IMR-90 (cell line): ENCODE results near the gene MAPRE2.

Source experiments
- BHLHE40 ChIP-seq: fragments of 150-350 bp; IDR thresholded peaks from 2 replicates; pipeline ENCODE4 v1.6.1; 2016; ENCODE audit warnings: mild to moderate bottlenecking, low read depth, low read length
- CEBPB ChIP-seq: IDR thresholded peaks from 2 replicates; pipeline ENCODE4 v1.6.1; 2012; ENCODE audit warnings: low read depth, low read length, improper control_type of control experiment
- FOS ChIP-seq: fragments of 150-350 bp; IDR thresholded peaks from 2 replicates; pipeline ENCODE4 v1.6.1; 2016; ENCODE audit warnings: low read depth, low read length
- MAFK ChIP-seq: IDR thresholded peaks from 2 replicates; pipeline ENCODE4 v1.6.1; 2012; ENCODE audit warnings: low read depth, low read length, improper control_type of control experiment
- MAZ ChIP-seq: IDR thresholded peaks from 2 replicates; pipeline ENCODE4 v1.6.1; 2012; ENCODE audit warnings: low read depth, mild to moderate bottlenecking, low read length, improper control_type of control experiment, moderate library complexity, borderline replicate concordance
- MXI1 ChIP-seq: IDR thresholded peaks from 2 replicates; pipeline ENCODE4 v1.6.1; 2012; ENCODE audit warnings: low read depth, mild to moderate bottlenecking, low read length, moderate library complexity, borderline replicate concordance
- NFE2L2 ChIP-seq: fragments of 150-350 bp; IDR thresholded peaks from 2 replicates; pipeline ENCODE4 v1.6.1; 2016; ENCODE audit warnings: low read depth, mild to moderate bottlenecking, low read length
- POLR2A ChIP-seq: IDR thresholded peaks from 2 replicates; pipeline ENCODE4 v1.6.1; 2012; ENCODE audit warnings: mild to moderate bottlenecking, low read depth, low read length
- RAD21 ChIP-seq: IDR thresholded peaks from 2 replicates; pipeline ENCODE4 v1.6.1; 2012; ENCODE audit warnings: low read length, improper control_type of control experiment
- RCOR1 ChIP-seq: IDR thresholded peaks from 2 replicates; pipeline ENCODE4 v1.6.1; 2012; ENCODE audit warnings: mild to moderate bottlenecking, low read length, improper control_type of control experiment; ENCODE audit not compliant: insufficient replicate concordance
- RFX5 ChIP-seq: IDR thresholded peaks from 2 replicates; pipeline ENCODE4 v1.8.0; 2012; ENCODE audit warnings: low read depth, mild to moderate bottlenecking, low read length, moderate library complexity
- SMC3 ChIP-seq: fragments of 150-350 bp; IDR thresholded peaks from 2 replicates; pipeline ENCODE4 v1.6.1; 2016; ENCODE audit warnings: low read depth, mild to moderate bottlenecking, antibody characterized with exemption, low read length, moderate library complexity
- TF ChIP-seq, protein P1 (sequence below): conservative IDR thresholded peaks from 2 replicates; pipeline ENCODE4 v1.5.1; 2012; ENCODE audit warnings: mild to moderate bottlenecking, low read depth, low read length, improper control_type of control experiment
- TF ChIP-seq, protein P2 (sequence below): fragments of 150-350 bp; IDR thresholded peaks from 2 replicates; pipeline ENCODE4 v1.6.1; 2017; ENCODE audit warnings: mild to moderate bottlenecking, antibody characterized with exemption, low read length, low read depth

DNA sequence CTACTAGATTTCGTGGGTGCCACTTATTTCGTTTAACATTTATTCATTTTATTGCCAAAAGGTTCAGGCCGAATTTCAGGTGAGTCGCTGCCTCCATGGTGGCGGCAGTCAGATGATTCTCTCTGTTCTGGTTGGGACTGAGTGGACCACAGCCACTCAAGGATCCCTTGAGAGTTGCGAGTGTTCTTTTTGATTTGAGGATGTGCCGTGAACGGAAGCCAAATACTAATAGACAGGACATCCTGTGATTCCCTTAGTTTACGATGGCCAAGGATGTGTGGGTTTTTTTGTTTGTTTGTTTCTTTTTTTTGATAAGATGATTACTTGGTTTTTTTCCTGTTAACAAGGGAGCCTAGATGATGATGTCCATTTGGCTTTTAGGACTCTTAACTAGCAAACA, 13.2 kb downstream of the MAPRE2 start:
- TF ChIP-seq, protein P1, sequence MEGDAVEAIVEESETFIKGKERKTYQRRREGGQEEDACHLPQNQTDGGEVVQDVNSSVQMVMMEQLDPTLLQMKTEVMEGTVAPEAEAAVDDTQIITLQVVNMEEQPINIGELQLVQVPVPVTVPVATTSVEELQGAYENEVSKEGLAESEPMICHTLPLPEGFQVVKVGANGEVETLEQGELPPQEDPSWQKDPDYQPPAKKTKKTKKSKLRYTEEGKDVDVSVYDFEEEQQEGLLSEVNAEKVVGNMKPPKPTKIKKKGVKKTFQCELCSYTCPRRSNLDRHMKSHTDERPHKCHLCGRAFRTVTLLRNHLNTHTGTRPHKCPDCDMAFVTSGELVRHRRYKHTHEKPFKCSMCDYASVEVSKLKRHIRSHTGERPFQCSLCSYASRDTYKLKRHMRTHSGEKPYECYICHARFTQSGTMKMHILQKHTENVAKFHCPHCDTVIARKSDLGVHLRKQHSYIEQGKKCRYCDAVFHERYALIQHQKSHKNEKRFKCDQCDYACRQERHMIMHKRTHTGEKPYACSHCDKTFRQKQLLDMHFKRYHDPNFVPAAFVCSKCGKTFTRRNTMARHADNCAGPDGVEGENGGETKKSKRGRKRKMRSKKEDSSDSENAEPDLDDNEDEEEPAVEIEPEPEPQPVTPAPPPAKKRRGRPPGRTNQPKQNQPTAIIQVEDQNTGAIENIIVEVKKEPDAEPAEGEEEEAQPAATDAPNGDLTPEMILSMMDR = no peak
- TF ChIP-seq FOS (no peak), CEBPB (no peak), RFX5 (no peak), POLR2A (no peak), MXI1 (no peak), RCOR1 (no peak), RAD21 (no peak), SMC3 (no peak), BHLHE40 (no peak), MAFK (no peak), NFE2L2 (no peak), MAZ (no peak)
- TF ChIP-seq, protein P2, sequence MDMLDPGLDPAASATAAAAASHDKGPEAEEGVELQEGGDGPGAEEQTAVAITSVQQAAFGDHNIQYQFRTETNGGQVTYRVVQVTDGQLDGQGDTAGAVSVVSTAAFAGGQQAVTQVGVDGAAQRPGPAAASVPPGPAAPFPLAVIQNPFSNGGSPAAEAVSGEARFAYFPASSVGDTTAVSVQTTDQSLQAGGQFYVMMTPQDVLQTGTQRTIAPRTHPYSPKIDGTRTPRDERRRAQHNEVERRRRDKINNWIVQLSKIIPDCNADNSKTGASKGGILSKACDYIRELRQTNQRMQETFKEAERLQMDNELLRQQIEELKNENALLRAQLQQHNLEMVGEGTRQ = no peak
